ENCODE results near the gene ADNP.

ADNP gene

GRCh38 chr20:50876063-50876685 lies 55.1 kb downstream of the ADNP start:
- H3K4me3 ChIP-seq (ENCODE audit: low read length, poor library complexity, severe bottlenecking) = no peak overlapping the region
- H3K9ac ChIP-seq (ENCODE audit: low read depth, low read length, poor library complexity, severe bottlenecking) = no peak overlapping the region
- H3K36me3 ChIP-seq (ENCODE audit: insufficient read depth, low read length) = no peaks in the 10 kb centered on the region
- no peaks in the 10 kb centered on the region for H3K4me1 ChIP-seq (ENCODE audit: insufficient read depth, low read length, poor library complexity, severe bottlenecking)
- no peak overlapping the region for H2AFZ ChIP-seq (ENCODE audit: low read length)
- no peak for TF ChIP-seq EZH2phosphoT487 (IDR thresholded peaks at IDR 0.05; ENCODE audit: borderline replicate concordance)
- TF ChIP-seq, protein P1, sequence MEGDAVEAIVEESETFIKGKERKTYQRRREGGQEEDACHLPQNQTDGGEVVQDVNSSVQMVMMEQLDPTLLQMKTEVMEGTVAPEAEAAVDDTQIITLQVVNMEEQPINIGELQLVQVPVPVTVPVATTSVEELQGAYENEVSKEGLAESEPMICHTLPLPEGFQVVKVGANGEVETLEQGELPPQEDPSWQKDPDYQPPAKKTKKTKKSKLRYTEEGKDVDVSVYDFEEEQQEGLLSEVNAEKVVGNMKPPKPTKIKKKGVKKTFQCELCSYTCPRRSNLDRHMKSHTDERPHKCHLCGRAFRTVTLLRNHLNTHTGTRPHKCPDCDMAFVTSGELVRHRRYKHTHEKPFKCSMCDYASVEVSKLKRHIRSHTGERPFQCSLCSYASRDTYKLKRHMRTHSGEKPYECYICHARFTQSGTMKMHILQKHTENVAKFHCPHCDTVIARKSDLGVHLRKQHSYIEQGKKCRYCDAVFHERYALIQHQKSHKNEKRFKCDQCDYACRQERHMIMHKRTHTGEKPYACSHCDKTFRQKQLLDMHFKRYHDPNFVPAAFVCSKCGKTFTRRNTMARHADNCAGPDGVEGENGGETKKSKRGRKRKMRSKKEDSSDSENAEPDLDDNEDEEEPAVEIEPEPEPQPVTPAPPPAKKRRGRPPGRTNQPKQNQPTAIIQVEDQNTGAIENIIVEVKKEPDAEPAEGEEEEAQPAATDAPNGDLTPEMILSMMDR (conservative IDR thresholded peaks at IDR 0.05; ENCODE audit: low read length) = no peak
- no peaks in the 10 kb centered on the region for H3K79me2 ChIP-seq (ENCODE audit: insufficient read depth, low read length)
- no peaks in the 10 kb centered on the region for H3F3A ChIP-seq (ENCODE audit: low read depth)
- H3K4me2 ChIP-seq (ENCODE audit: low read depth, low read length, poor library complexity, severe bottlenecking) = no peak overlapping the region
- no peaks in the 10 kb centered on the region for H3K9me2 ChIP-seq (replicated peaks; ENCODE audit: low read depth, low read length)
- H4K20me1 ChIP-seq (ENCODE audit: insufficient read depth, low read length, poor library complexity, severe bottlenecking) = no peaks in the 10 kb centered on the region
- H3K9me3 ChIP-seq (ENCODE audit: insufficient read depth, low read depth, low read length) = no peaks in the 10 kb centered on the region
- H3K27me3 ChIP-seq (ENCODE audit: insufficient read depth, low read length, poor library complexity, severe bottlenecking) = no peaks in the 10 kb centered on the region

- Histone ChIP-seq H3K9me3 (ENCODE audit: insufficient read depth, low read depth, low read length) (no peaks in the 10 kb centered on the region), H3K9me2 (replicated peaks; ENCODE audit: low read depth, low read length) (no peaks in the 10 kb centered on the region), H3K9ac (ENCODE audit: low read depth, low read length, poor library complexity, severe bottlenecking) (no peak overlapping the region), H3K4me2 (ENCODE audit: low read depth, low read length, poor library complexity, severe bottlenecking) (no peak overlapping the region), H3F3A (ENCODE audit: low read depth) (no peaks in the 10 kb centered on the region), H3K79me2 (ENCODE audit: insufficient read depth, low read length) (no peaks in the 10 kb centered on the region), H3K4me1 (ENCODE audit: insufficient read depth, low read length, poor library complexity, severe bottlenecking) (no peaks in the 10 kb centered on the region), H3K36me3 (ENCODE audit: insufficient read depth, low read length) (no peaks in the 10 kb centered on the region), H2AFZ (ENCODE audit: low read length) (no peak overlapping the region), H4K20me1 (ENCODE audit: insufficient read depth, low read length, poor library complexity, severe bottlenecking) (no peaks in the 10 kb centered on the region), H3K4me3 (ENCODE audit: low read length, poor library complexity, severe bottlenecking) (no peak overlapping the region), H3K27me3 (ENCODE audit: insufficient read depth, low read length, poor library complexity, severe bottlenecking) (no peaks in the 10 kb centered on the region)
- TF ChIP-seq, protein P1 (conservative IDR thresholded peaks at IDR 0.05; ENCODE audit: low read length) = no peak
- no peak for TF ChIP-seq EZH2phosphoT487 (IDR thresholded peaks at IDR 0.05; ENCODE audit: borderline replicate concordance)
Measured at GRCh38 chr20:50874758-50875665, 56.2 kb downstream of the ADNP start.

GRCh38 chr20:50874111-50874757 lies 57.0 kb downstream of the ADNP start:
- H3K9me3 ChIP-seq (ENCODE audit: insufficient read depth, low read depth, low read length) = no peaks in the 10 kb centered on the region
- H3K27me3 ChIP-seq (ENCODE audit: insufficient read depth, low read length, poor library complexity, severe bottlenecking) = no peaks in the 10 kb centered on the region
- H3K4me2 ChIP-seq (ENCODE audit: low read depth, low read length, poor library complexity, severe bottlenecking) = no peak overlapping the region
- TF ChIP-seq, protein P1 (conservative IDR thresholded peaks at IDR 0.05; ENCODE audit: low read length) = no peak
- TF ChIP-seq EZH2phosphoT487 (IDR thresholded peaks at IDR 0.05; ENCODE audit: borderline replicate concordance) = no peak
- no peak overlapping the region for H3K4me3 ChIP-seq (ENCODE audit: low read length, poor library complexity, severe bottlenecking)
- H2AFZ ChIP-seq (ENCODE audit: low read length) = no peak overlapping the region
- no peaks in the 10 kb centered on the region for H3K9me2 ChIP-seq (replicated peaks; ENCODE audit: low read depth, low read length)
- no peaks in the 10 kb centered on the region for H3K36me3 ChIP-seq (ENCODE audit: insufficient read depth, low read length)
- H3K4me1 ChIP-seq (ENCODE audit: insufficient read depth, low read length, poor library complexity, severe bottlenecking) = no peaks in the 10 kb centered on the region
- H4K20me1 ChIP-seq (ENCODE audit: insufficient read depth, low read length, poor library complexity, severe bottlenecking) = no peaks in the 10 kb centered on the region
- no peak overlapping the region for H3K9ac ChIP-seq (ENCODE audit: low read depth, low read length, poor library complexity, severe bottlenecking)
- H3K79me2 ChIP-seq (ENCODE audit: insufficient read depth, low read length) = no peaks in the 10 kb centered on the region
- no peaks in the 10 kb centered on the region for H3F3A ChIP-seq (ENCODE audit: low read depth)

Measured in Loucy (cell line).